ENCODE data around the gene ZC2HC1C. TPM values are rescaled to one million over a fixed set of nuclear protein-coding genes. Genes with fewer than 3 reads are reported as not detected.

ZC2HC1C gene
- polyA plus RNA-seq, 1 donor (not counting 4 experiments of a cell fraction or from before 2014, with no cell fraction given): 0.68 TPM

DNA sequence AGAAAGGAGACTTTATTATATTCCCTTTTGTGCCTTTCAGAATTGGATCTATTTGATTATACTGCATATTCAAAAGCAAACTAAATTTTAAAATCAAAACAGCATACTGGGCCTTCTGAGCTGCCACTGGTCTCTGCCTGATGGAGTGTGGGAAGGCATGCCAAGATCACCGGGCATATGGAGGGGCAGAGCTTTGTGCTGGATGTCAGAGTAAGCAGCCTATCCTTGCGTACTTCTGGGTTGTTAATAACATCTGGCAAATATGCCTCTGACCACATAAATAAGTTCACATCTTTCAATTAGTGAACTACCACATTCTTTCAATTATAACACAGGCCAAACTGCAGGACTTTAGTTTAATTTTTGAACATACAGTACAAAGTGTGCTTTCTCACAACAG, 36.5 kb upstream of the ZC2HC1C start:
- DNase-seq (ENCODE audit: low read depth, low spot score) (no peak), FAIRE-seq (no peak)
- H2AFZ ChIP-seq (ENCODE audit: control insufficient read depth, low read length): no peak overlapping the region
- H3K4me2 ChIP-seq (ENCODE audit: control insufficient read depth, extremely low read depth, insufficient read depth, low read depth, low read length): no peak overlapping the region
- H3K9me3 ChIP-seq (ENCODE audit: control insufficient read depth, low read depth, low read length): no peaks in the 10 kb centered on the region
- TF ChIP-seq EZH2 (IDR thresholded peaks at IDR 0.05; ENCODE audit: low read length): no peak
- no peak for TF ChIP-seq CTCF (optimal IDR thresholded peaks at IDR 0.05 in 1 of 3, IDR thresholded peaks at IDR 0.05 in 1 of 3, conservative IDR thresholded peaks at IDR 0.05 in 1 of 3; ENCODE audit: extremely low read depth in 1 of 3, insufficient read depth in 2 of 3, low read length in 3 of 3)
- no peaks in the 10 kb centered on the region for H3K79me2 ChIP-seq (ENCODE audit: control insufficient read depth, insufficient read depth, low read length)
- H3K9ac ChIP-seq (ENCODE audit: control insufficient read depth, extremely low read depth, insufficient read depth, low read length): no peak overlapping the region
- no peaks in the 10 kb centered on the region for H3K27me3 ChIP-seq (ENCODE audit: control insufficient read depth, extremely low read depth, insufficient read depth, low read length)
- H3K27ac ChIP-seq (ENCODE audit: control insufficient read depth, insufficient read depth, low read length): no peak overlapping the region
- H3K36me3 ChIP-seq (ENCODE audit: control insufficient read depth in 2 of 2, extremely low read depth in 1 of 2, insufficient read depth in 2 of 2, low read length in 2 of 2): peaks cover 8 to 24% of the 10 kb centered on the region in 2 experiments
- H3K9me1 ChIP-seq (ENCODE audit: control insufficient read depth, extremely low read depth, insufficient read depth, low read length): no peaks in the 10 kb centered on the region
- H3K4me3 ChIP-seq (ENCODE audit: control insufficient read depth in 2 of 3, extremely low read depth in 1 of 3, insufficient read depth in 2 of 3, low read depth in 1 of 3, low read length in 3 of 3): no peak overlapping the region
- dilution Hi-C loops (cut with MboI; ENCODE audit: extremely low pct_ligation_motif_present, low sequenced_read_pairs): no loop called here
- H3K4me1 ChIP-seq (ENCODE audit: control insufficient read depth, extremely low read depth, insufficient read depth, low read length): no peaks in the 10 kb centered on the region
- no peaks in the 10 kb centered on the region for H4K20me1 ChIP-seq (ENCODE audit: control insufficient read depth, extremely low read depth, insufficient read depth, low read length)

DNA sequence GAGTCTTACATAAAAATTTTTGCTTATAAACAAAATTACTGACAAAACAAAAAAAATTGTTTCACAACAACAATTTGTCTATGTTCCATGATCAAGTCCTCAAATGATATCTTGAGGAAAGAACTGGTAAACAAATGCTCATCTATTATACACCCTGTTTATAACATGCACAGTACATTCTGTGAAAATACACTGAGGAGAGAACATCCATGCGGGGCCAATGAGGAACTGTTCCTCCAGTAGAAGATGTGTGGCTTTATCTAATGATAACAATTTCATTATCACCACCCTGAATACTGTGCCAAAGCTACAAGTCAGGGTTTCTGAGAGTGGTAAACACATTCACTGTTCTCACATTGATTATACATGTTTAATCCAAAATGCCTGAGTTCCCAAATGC, 28.9 kb upstream of the ZC2HC1C start:
- DNase-seq (ENCODE audit: low read depth, low spot score) (no peak), FAIRE-seq (no peak)
- no peak overlapping the region for H3K27ac ChIP-seq (ENCODE audit: control insufficient read depth, insufficient read depth, low read length)

GRCh38 chr14:75040959-75041358, 28.5 kb upstream of the ZC2HC1C start:
- peaks cover 2 to 3% of the 10 kb centered on the region in 2 experiments for H3K36me3 ChIP-seq (ENCODE audit: control insufficient read depth in 2 of 2, extremely low read depth in 1 of 2, insufficient read depth in 2 of 2, low read length in 2 of 2)
- no peaks in the 10 kb centered on the region for H3K9me1 ChIP-seq (ENCODE audit: control insufficient read depth, extremely low read depth, insufficient read depth, low read length)
- H3K9ac ChIP-seq (ENCODE audit: control insufficient read depth, extremely low read depth, insufficient read depth, low read length): no peak overlapping the region
- no peaks in the 10 kb centered on the region for H3K27me3 ChIP-seq (ENCODE audit: control insufficient read depth, extremely low read depth, insufficient read depth, low read length)
- no peak overlapping the region for H3K27ac ChIP-seq (ENCODE audit: control insufficient read depth, insufficient read depth, low read length)
- H3K79me2 ChIP-seq (ENCODE audit: control insufficient read depth, insufficient read depth, low read length): no peaks in the 10 kb centered on the region
- FAIRE-seq (no peak), DNase-seq (ENCODE audit: low read depth, low spot score) (no peak)
- H3K4me3 ChIP-seq (ENCODE audit: control insufficient read depth in 2 of 3, extremely low read depth in 1 of 3, insufficient read depth in 2 of 3, low read depth in 1 of 3, low read length in 3 of 3): no peak overlapping the region
- H2AFZ ChIP-seq (ENCODE audit: control insufficient read depth, low read length): no peak overlapping the region
- H3K4me2 ChIP-seq (ENCODE audit: control insufficient read depth, extremely low read depth, insufficient read depth, low read depth, low read length): no peak overlapping the region
- H4K20me1 ChIP-seq (ENCODE audit: control insufficient read depth, extremely low read depth, insufficient read depth, low read length): no peaks in the 10 kb centered on the region
- H3K9me3 ChIP-seq (ENCODE audit: control insufficient read depth, low read depth, low read length): no peaks in the 10 kb centered on the region
- peaks cover 22% of the 10 kb centered on the region for H3K4me1 ChIP-seq (ENCODE audit: control insufficient read depth, extremely low read depth, insufficient read depth, low read length)
- TF ChIP-seq CTCF (optimal IDR thresholded peaks at IDR 0.05 in 1 of 3, IDR thresholded peaks at IDR 0.05 in 1 of 3, conservative IDR thresholded peaks at IDR 0.05 in 1 of 3; ENCODE audit: extremely low read depth in 1 of 3, insufficient read depth in 2 of 3, low read length in 3 of 3): no peak
- no peak for TF ChIP-seq EZH2 (IDR thresholded peaks at IDR 0.05; ENCODE audit: low read length)
- dilution Hi-C loops (cut with MboI; ENCODE audit: extremely low pct_ligation_motif_present, low sequenced_read_pairs): no loop called here

More for the DNA sequence above, 28.9 kb upstream of the ZC2HC1C start:
- H3K27me3 ChIP-seq (ENCODE audit: control insufficient read depth, extremely low read depth, insufficient read depth, low read length): no peaks in the 10 kb centered on the region
- no peak overlapping the region for H3K4me2 ChIP-seq (ENCODE audit: control insufficient read depth, extremely low read depth, insufficient read depth, low read depth, low read length)
- H3K4me1 ChIP-seq (ENCODE audit: control insufficient read depth, extremely low read depth, insufficient read depth, low read length): peaks cover 22% of the 10 kb centered on the region
- H3K9me3 ChIP-seq (ENCODE audit: control insufficient read depth, low read depth, low read length): no peaks in the 10 kb centered on the region
- H3K79me2 ChIP-seq (ENCODE audit: control insufficient read depth, insufficient read depth, low read length): no peaks in the 10 kb centered on the region
- H3K9me1 ChIP-seq (ENCODE audit: control insufficient read depth, extremely low read depth, insufficient read depth, low read length): no peaks in the 10 kb centered on the region
- H4K20me1 ChIP-seq (ENCODE audit: control insufficient read depth, extremely low read depth, insufficient read depth, low read length): no peaks in the 10 kb centered on the region
- no peak overlapping the region for H2AFZ ChIP-seq (ENCODE audit: control insufficient read depth, low read length)
- dilution Hi-C loops (cut with MboI; ENCODE audit: extremely low pct_ligation_motif_present, low sequenced_read_pairs): no loop called here
- H3K4me3 ChIP-seq (ENCODE audit: control insufficient read depth in 2 of 3, extremely low read depth in 1 of 3, insufficient read depth in 2 of 3, low read depth in 1 of 3, low read length in 3 of 3): no peak overlapping the region
- H3K36me3 ChIP-seq (ENCODE audit: control insufficient read depth in 2 of 2, extremely low read depth in 1 of 2, insufficient read depth in 2 of 2, low read length in 2 of 2): peaks cover 2 to 3% of the 10 kb centered on the region in 2 experiments
- H3K9ac ChIP-seq (ENCODE audit: control insufficient read depth, extremely low read depth, insufficient read depth, low read length): no peak overlapping the region
- no peak for TF ChIP-seq EZH2 (IDR thresholded peaks at IDR 0.05; ENCODE audit: low read length)
